GM21367 (cell line): ENCODE results near the gene ENSA.
"Not testable (repeated sequence)": the region's sequence is repeated elsewhere in the genome, so short reads cannot be mapped to it uniquely, and the experiment has no call there.

ENCODE experiments used
- ATAC-seq: cut with Tn5 transposase; IDR thresholded peaks from one replicate; pipeline ENCODE4 v1.9.1; 2021; ENCODE audit not compliant: unreplicated experiment

Gene ENSA

DNA sequence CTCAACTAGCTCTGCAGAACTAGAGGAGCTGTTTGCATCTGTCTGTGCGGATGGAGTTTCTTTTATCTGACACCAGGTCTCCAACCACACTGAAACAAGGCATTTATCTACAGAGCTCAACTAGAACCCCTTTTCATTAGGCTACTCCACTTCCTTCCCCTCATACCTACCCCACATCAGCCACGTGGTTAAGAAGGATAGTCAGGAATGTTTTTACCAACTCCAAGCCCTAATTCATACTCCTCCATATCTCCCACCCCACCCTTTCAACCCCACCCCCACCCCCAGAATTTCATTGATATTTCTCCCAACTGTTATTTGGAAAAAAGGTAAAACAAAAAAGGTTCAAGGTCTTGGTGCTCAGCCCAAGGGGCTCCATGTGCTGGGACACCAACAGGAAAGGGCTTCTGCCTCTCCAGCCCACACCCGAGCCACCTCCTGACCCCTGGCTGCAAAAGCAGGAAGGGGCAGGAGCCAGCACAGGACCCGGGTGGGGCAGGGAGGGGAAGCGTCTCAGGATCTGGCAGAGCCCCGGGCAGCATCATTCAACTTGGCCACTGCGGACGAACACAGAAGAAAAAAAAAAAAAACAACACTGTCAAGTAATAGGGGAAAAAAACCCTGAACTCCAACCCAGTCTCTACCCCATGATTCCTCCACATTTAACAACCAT lies 7.0 kb downstream of the ENSA start:
- ATAC-seq = no peak

DNA sequence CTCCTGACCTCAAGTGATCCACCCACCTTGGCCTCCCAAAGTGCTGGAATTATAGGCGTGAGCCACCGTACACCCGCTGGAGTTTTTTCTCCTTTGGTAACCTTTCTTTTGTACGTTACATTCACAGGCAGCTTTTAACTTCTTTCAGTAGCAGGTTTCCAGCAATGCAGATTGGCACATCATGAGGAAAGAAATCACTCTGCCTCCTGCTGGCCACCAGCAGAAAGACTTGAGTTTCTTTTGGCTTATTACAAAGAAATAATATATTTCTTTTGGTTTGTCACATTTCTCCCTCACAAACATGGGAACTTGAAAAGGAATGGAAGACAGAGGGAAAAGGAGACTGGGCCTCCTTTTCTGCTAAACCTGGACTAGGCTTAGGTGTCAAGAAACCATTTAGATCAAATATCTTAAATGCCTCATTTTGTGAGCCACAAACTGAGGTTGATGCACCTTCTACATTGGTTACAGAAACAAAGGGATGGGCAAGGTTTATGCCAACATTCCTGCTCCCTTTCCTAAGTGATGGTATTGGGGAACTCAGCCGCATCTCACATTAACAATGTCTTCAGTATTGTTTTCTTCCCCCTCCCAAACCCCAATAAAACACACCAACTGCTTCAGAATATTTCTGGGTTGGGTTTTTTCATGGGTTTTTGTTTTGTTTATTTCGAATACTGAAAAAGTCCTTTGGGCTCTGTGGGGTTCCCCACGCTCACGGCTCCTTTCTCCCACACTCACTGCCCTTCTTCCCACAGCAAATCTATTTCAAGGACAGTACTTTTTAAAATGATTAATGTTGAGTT lies 7.7 kb downstream of the ENSA start:
- no peak for ATAC-seq

DNA sequence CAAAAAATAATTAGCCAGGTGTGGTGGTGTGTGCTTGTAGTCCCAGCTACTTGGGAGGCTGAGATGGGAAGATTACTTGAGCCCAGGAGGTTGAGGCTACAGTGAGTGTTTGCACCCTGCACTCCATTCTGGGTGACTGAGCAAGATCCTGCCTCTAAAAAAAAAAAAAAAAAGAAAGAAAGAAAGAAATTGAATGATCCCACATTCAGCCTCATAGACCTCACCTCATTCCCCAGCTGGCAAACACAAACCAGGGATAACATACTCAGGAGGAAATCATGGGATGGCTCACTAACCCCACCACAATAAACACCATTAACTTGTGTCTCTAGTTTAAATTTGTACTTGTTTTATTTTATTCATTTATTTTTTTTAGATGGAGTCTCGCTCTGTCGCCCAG lies 8.5 kb downstream of the ENSA start:
- ATAC-seq = no peak

DNA sequence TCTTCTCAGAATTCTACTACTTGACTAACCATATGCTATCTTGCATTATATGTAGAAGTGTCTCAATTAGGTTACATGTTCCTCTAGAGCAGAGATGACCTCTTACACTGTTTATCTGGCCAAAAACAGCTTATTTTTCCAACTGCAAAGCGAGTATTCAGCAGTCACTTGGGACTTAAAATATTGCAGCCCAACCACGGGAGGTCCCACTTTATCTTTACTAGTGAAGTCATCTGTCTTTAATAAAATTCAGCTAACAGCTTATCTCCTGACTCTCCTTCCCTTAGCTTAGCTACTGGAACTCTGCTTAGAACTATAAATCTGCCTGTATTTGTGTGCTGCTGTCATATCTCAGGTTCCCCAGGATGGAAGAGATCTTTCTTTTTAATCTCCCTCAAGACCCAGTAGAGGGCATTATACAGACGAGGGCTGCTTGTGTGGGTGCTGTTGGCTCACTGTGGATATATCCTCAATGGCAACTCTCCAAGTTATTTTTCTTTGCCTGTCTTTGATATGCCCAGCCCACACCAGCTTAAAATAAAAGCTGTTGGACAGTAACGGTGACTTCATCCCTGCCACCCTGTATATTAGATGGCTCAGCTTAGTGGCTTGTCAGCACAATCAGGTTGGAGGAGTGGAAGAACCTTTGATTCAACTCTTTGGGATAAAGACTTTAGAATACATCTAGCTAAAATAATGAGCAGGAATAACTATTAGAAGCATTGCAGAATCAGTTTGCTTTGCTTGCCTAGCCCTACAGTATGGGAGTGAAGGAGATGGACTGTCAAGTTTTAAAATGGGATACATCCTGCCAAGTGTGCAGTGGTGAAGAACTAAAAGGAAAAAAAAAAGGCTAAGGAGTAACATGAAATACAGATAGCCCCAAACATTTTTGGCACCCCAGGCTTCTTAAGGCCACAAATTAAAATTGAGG lies 9.6 kb downstream of the ENSA start:
- ATAC-seq = no peak

DNA sequence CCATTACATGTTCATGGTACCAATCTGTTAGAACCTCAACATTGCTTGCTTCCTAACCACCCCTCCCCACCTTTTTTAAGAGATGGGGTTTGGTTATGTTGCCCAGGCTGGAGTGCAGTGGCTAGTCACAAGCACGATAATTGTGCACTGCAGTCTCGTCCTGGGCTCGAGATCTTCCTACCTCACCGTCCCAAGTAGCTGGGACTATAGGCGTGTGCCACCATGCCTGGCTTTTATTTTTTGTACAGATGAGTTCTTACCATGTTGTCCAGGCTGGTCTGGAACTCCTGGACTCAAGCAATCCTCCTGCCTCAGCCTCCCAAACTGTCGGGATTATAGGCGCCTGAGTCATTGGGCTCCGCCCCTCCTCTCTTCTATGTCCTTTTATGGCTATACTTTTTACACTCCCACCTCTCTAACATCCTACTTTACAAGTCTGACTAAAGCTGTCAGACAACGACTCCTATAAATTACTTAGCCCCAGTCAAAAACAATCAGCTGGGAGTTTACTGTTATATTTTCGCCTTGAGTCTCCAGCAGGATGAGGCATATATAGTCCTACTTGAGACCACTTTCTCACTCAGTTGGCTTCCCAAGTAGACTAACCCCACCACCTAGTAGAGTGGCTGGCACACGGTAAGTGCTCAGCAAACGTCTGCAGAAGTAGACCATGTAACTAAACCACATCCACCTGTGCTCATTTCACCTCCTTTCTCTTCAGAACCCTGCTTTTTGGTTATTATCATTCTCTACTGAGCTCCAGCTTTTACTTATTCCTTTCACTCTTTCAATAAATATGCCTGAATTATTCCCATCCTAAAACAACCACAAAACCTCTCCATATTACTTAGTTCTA lies 13.8 kb downstream of the ENSA start:
- no peak for ATAC-seq

DNA sequence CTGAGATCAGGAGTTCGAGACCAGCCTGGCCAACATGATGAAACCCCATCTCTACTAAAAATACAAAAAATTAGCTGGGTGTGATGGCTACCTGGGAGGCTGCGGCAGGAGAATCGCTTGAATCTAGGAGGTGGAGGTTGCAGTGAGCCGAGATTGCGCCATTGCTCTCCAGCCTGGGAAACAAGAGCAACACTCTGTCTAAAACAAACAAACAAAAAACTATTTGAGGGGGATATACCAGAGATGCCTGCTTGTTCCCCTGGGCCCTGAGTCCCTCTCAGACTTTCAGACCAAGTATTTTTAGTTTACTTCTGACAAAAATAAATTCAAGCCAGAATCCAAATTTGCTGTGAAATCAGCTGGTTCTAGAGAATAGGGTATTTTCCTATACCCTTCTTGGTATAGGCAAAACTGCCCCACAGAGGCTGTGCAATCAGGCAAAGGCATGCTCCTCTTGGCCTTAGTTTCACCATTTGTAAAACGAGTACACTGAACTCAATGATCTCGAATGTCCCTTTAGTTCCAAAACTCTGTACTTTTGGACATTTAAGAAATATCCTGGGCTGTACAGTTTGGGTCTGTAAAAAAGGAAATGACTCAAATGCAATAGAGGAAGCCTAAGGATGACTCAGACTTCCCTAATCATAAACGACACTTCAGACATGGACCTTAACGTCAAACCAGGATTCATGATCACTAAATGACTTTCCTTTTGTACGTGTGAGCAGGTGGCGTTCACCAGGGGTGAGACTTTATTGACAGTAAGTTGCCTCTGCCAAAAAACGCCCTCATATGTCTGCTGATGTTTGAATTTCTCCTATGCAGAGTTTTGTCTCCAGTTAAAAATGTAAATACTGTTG lies 16.1 kb downstream of the ENSA start:
- ATAC-seq = no peak

DNA sequence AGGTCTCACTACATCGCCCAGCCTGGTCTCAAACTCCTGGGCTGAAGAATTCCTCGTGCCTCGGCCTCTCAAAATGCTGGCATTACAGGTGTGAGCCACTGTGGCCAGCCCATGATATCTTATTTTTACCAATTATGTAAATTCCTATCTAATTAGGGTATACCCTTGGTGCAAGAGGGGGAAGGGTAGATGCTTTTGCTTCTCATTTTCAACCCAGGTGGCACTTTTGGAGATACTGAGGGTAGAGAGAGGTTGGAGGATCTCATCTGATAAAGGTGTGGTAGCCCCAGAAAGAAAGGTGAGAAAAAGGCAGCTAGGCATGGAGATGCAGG lies 17.4 kb downstream of the ENSA start:
- ATAC-seq = no peak

DNA sequence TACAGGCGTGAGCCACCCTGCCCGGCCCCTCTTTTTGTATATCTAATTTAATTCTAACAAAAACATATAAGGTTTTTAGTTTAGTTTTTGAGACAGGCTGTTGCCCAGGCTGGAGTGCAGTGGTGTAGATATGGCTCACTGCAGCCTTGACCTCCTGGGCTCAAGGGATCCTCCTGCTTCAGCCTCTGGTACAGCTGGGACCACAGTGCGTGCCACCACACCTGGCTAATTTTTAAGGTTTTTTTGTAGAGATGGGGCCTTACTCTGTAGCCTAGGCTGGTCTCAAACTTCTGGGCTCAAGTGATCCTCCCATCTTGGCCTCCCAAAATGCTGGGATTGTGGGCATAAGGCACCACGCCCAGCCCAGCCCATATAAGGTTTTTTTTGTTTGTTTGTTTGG lies 18.8 kb downstream of the ENSA start:
- no peak for ATAC-seq

DNA sequence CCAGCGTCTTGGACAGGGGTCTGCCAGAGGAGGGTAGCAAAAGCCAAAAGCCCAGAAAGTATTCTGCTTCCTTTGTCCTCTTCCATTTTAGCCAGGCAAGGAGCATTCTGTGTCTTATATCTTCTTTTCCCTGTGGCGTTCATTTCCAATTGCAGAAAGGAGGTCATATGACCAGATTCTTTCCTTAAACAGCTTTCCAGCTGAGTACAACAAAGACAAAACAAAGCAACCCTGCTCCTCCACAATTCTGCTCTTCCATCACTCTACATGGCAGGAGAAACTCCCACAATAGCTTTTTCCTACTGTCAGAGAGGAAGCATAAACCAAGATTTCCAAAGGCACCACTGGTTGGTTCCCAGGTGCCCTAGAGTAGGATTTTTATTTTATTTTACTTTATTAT lies 19.7 kb downstream of the ENSA start:
- ATAC-seq = no peak

DNA sequence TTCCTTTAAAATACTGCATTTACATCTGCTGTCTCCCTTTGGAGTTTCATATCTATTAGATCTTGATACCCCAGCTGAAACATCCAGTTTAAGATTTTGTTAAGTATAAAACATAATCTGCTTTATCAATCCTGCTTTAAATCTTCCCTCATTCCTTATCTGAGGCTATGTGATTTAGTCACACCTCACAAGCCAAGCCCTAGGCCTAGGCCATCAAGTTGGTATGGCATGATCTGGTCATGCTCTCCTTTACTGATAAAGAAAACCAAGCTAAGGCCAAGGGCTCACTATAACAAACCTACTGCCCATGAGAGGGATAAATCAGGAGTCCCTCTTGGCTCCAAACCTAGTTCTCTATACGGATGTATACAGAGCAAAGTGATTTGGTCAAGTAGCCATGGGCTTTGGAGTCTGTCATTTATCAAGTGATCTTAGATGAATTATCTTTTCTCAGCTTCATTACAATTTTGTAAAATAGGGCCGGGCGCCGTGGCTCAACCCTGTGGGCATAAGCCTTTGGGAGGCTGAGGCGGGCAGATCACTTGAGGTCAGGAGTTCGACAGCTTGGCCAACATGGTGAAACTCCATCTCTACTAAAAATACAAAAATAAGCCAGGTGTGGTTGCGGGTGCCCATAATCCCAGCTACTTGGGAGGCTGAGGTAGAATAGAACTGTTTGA lies 22.8 kb downstream of the ENSA start:
- no peak for ATAC-seq

DNA sequence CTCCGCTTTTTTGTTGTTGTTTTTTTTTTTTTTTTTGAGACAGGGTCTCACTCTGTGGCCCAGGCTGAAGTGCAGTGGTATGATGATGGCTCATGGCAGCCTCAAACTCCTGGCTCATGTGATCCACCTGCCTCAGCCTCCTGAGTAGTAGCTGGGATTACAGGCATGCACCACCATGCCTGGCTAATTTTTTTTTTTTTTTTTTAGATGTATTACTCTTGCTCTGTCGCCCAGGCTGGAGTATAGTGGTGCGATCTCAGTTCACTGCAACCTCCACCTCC lies 24.0 kb downstream of the ENSA start:
- ATAC-seq = not testable (repeated sequence)

DNA sequence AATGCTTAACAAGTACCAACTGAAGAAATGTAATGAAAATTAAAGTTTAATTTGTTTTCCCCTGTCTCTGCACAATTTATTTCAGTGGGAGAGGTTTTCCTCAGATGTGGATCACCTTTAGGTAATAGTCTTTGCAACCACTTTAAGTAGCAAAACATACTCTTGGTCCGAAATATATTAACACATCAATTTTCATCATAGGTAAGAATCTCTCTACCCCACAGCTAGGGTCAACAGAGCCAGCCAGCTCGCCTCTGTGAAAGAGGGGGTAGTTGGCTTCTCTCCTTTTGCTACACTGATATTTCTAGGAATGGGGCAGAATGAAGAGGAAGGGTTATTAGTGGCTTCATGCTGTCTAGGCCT lies 25.2 kb downstream of the ENSA start:
- ATAC-seq = no peak

DNA sequence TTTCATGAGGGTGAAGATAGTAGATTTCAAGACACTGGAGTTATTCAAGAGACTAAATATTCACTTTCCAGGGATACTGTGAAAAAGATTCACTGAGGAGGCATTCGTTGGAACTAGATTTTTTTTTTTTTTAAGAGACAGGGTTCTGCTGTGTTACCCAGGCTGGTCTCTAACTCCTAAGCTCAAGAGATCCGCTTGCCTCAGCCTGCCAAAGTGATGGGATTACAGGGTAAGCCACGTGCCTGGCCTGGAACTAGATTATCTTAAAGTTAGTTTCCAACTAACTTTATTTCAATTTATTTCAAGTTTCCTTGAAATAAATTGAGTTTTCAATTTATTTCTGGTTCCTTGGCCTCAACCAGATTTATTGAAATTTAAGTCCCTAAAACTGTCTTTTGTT lies 25.7 kb downstream of the ENSA start:
- no peak for ATAC-seq

DNA sequence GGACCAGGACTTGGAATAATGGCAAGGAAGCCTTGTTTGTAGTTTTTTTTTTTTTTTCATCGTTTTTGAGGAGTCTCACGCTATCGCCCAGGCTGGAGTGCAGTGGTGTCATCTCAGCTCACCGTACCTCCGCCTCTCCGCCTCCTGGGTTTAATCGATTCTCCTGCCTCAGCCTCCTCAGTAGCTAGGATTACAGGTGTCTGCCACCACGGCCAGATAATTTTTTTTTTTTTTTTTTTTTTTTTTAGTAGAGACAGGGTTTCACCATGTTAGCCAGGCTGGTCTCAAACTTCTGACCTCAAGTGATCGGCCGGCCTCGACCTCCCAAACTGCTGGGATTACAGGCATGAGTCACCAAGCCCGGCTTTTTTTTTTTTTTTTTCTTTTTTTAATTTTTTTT lies 27.0 kb downstream of the ENSA start:
- not testable (repeated sequence) for ATAC-seq

DNA sequence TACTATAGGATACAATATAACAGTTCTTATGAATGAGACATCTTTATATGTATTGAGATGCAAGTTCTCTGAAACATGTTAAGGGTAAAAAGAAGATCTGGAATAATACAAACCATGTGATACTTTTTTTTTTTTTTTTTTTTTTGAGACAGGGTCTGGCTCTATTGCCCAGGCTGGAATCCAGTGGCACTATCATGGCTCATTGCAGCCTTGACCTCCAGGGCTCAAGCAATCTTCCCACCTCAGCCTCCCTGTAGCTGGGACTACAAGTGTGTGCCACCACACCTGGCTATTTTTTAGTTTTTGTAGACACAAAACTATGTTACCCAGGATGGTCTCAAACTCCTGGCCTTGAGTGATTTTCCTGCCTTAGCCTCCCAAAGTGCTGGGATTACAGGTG lies 27.9 kb downstream of the ENSA start:
- no peak for ATAC-seq

DNA sequence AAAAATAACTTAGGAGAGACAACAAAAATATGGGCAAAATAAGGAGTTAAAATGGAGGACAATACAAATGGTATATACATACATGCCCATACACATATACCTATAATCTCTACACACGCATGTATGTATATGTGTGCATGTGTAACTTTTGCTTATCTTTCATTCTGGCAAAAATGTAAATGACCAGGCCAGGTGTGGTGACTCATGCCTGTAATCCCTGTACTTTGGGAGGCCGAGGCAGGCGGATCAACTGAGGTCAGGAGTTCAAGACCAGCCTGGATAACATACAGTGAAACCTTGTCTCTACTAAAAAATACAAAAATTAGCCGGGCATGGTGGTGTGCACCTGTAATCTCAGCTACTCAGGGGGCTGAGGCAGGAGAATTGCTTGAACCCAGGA lies 31.1 kb downstream of the ENSA start:
- ATAC-seq = not testable (repeated sequence)

DNA sequence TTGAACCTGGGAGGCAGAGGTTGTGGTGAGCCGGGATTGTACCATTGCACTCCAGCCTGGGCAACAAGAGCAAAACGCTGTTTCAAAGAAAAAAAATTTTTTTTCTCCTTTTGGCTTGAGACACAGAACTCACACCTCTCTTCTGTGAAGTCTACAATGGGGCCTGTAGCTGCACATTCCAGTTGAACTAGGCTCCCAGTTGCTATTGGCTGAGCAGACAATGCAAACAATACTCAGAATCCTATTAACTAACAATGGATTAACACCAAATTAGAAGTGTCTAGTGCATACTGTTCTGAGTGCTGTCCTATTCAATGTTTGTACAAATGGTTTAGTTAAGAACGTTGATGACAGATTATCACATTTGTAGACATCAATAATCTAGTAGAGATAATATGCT lies 32.4 kb downstream of the ENSA start:
- ATAC-seq = no peak

DNA sequence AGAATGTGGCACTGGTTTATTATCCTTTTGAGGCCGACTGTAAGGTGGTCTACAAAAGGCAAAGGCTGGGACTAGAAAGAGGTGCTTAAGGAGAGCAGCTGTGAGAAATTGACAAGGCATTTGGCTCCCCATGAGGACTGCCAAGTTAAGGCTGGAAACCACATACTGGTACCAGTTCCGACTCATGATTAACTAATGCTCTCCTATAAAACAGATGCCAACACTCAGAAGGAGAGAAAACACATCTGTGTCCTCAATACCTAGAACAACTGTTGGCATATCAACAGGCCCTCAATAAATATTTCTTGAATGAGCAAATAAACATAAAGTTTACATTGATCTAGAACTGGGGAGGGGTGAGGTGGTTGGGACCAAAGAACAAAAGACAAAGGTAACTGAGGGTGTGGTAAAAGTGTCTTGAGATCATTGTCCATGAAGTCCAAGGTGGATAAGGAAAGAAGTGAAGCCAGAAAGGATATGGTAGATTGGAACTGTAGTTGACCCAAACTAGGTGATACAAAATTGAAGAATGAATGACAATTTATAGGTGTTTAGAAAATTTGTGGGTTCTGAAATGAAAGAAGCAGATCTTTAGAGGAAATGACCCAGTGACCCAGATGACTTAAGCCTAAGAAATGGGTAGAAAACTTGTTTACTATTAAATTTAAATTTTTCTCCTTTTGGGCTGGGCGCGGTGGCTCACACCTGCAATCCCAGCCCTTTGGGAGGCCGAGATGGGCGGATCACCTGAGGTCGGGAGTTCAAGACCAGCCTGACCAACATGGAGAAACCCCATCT lies 33.1 kb downstream of the ENSA start:
- ATAC-seq = no peak

DNA sequence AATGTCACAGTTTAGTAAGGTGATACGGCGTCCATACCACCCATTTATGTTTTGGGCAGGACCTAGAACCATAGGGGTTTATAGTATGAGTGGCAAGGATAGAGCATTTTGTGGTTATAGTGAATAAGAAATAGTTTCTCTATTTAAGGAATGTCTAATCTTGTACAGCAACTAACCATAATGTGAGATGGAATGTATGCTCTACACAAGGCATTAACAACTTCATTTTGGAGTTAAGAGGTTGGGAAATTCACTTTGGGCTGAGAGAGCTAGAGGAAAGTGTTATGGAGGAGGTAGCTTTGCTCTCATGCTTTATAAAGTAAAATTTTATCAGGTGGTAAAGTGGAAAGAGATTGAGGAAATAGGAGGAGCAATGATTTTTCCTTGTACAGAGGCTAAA lies 47.0 kb downstream of the ENSA start:
- no peak for ATAC-seq
